HepG2 (cell line): ENCODE data around the gene DDX24. TPM values are rescaled to one million over a fixed set of nuclear protein-coding genes. Genes with fewer than 3 reads are reported as not detected.

ENCODE experiments used
- ATAC-seq: fragments of 200-7000 bp; cut with Tn5 transposase; 3 replicates; pipeline ENCODE4 v1.9.1; 2020; ENCODE audit warnings: mild to moderate bottlenecking, moderate library complexity
- BruUV-seq: library from RNA; stranded (reverse); fragments of 400-500 nt; replicated peaks from 2 replicates; lab custom pipeline; 2021; lab: Mats Ljungman, UMichigan
- CTCF ChIA-PET: fragments of 300-600 bp; formaldehyde crosslinking; extraction: SDS; loops from one replicate; lab custom pipeline; 2021; ENCODE audit warnings: low total read pairs, inconsistent platforms, low intra/inter-chr PET ratio; lab: Yijun Ruan, JAX
- POLR2A ChIA-PET: fragments of 350-600 bp; sonication (Branson Sonifier 250); formaldehyde crosslinking; loops from one replicate; lab custom pipeline; 2020; ENCODE audit warnings: antibody characterized with exemption, inconsistent platforms; lab: Yijun Ruan, JAX
- DNase-seq: peaks from one replicate; pipeline ENCODE4 v3.0.0-alpha.2; 2015; ENCODE audit warnings: low spot score
- FAIRE-seq: peaks from 3 replicates; lab custom pipeline; 2011; peaks lifted over from hg19 to GRCh38; lab: Jason Lieb, UNC
- H2AFZ ChIP-seq: one replicate; pipeline ENCODE4 v1.6.1; 2011; ENCODE audit warnings: low read length, inconsistent platforms
- H3K27ac ChIP-seq: fragments of 300-600 bp; 3 replicates; pipeline ENCODE4 v1.8.0; 2011; ENCODE audit warnings: mixed run types, mild to moderate bottlenecking, mixed read lengths, low read length, inconsistent platforms; ENCODE audit not compliant: insufficient read depth; ENCODE audit errors: extremely low read length
- H3K27me3 ChIP-seq, 2 experiments: fragments of 200-600 bp in 1 of 2; 2 replicates in 1 of 2; 3 replicates in 1 of 2; pipeline versions ENCODE4 v1.6.0 to v1.8.0; 2011; ENCODE audit warnings: low read length in 2 of 2, mild to moderate bottlenecking in 2 of 2, moderate library complexity in 2 of 2, inconsistent platforms in 1 of 2; ENCODE audit not compliant: insufficient read depth in 2 of 2, control insufficient read depth in 1 of 2
- H3K36me3 ChIP-seq, 2 experiments: fragments of 200-600 bp in 1 of 2; replicated peaks in 1 of 2; 2 replicates in 1 of 2; 3 replicates in 1 of 2; pipeline versions ENCODE4 v1.5.1 to v1.8.0; 2011; ENCODE audit warnings: low read length in 2 of 2, inconsistent platforms in 1 of 2; ENCODE audit not compliant: insufficient read depth in 2 of 2, control insufficient read depth in 1 of 2
- H3K4me1 ChIP-seq: 2 replicates; pipeline ENCODE4 v1.5.1; 2012; ENCODE audit warnings: low read length, inconsistent platforms; ENCODE audit not compliant: insufficient read depth
- H3K4me2 ChIP-seq: 2 replicates; pipeline ENCODE4 v1.6.0; 2011; ENCODE audit warnings: low read depth, low read length, inconsistent platforms
- H3K4me3 ChIP-seq, 3 experiments: fragments of 200-600 bp in 1 of 3; sonication (generic), shearing (Covaris generic) in 1 of 3; replicated peaks in 1 of 3; 2 replicates each; pipeline ENCODE4 v1.5.1; 2011 to 2016; ENCODE audit warnings: low read length in 3 of 3, inconsistent platforms in 2 of 3, low read depth in 2 of 3, mild to moderate bottlenecking in 2 of 3, control low read depth in 1 of 3, mixed read lengths in 1 of 3; ENCODE audit not compliant: insufficient read depth in 1 of 3
- H3K79me2 ChIP-seq: one replicate; pipeline ENCODE4 v1.6.1; 2011; ENCODE audit warnings: low read length, inconsistent platforms; ENCODE audit not compliant: insufficient read depth
- H3K9ac ChIP-seq: 2 replicates; pipeline ENCODE4 v1.6.0; 2011; ENCODE audit warnings: mild to moderate bottlenecking, low read depth, low read length, inconsistent platforms; ENCODE audit not compliant: insufficient read depth
- H3K9me3 ChIP-seq: 2 replicates; pipeline ENCODE4 v1.5.1; 2012; ENCODE audit warnings: mild to moderate bottlenecking, low read length
- H4K20me1 ChIP-seq: 2 replicates; pipeline ENCODE4 v1.6.0; 2011; ENCODE audit warnings: inconsistent platforms, mild to moderate bottlenecking, low read length, moderate library complexity; ENCODE audit not compliant: insufficient read depth
- ASH2L ChIP-seq: fragments of 300-600, 200-600 bp; sonication (generic); IDR thresholded peaks from 2 replicates; pipeline ENCODE4 v1.7.0; 2017; ENCODE audit warnings: low read depth, mild to moderate bottlenecking, moderate library complexity, mixed read lengths, low read length; ENCODE audit not compliant: insufficient read length
- CBX5 ChIP-seq: sonication (generic); formaldehyde crosslinking; IDR thresholded peaks from 2 replicates; pipeline ENCODE4 v1.4.0; 2020; ENCODE audit warnings: missing genetic modification reagents, borderline replicate concordance
- CHD4 ChIP-seq: fragments of 200-600 bp; sonication (generic); IDR thresholded peaks from 2 replicates; pipeline ENCODE4 v1.7.0; 2017; ENCODE audit warnings: mild to moderate bottlenecking, low read length, borderline replicate concordance
- ELF1 ChIP-seq: sonication (generic); formaldehyde crosslinking; IDR thresholded peaks from 2 replicates; pipeline ENCODE4 v1.4.0; 2020; ENCODE audit warnings: missing genetic modification reagents
- GATA4 ChIP-seq: sonication (generic); IDR thresholded peaks from 2 replicates; pipeline ENCODE4 v1.6.1; 2016; ENCODE audit warnings: antibody characterized with exemption, low read depth, borderline replicate concordance
- GFI1 ChIP-seq: sonication (generic); formaldehyde crosslinking; IDR thresholded peaks from 2 replicates; pipeline ENCODE4 v1.5.0; 2020; ENCODE audit warnings: missing genetic modification reagents, mild to moderate bottlenecking, borderline replicate concordance
- MEF2D ChIP-seq: sonication (generic); formaldehyde crosslinking; IDR thresholded peaks from 2 replicates; pipeline ENCODE4 v1.5.1; 2020; ENCODE audit warnings: mild to moderate bottlenecking, missing genetic modification reagents
- NCOA1 ChIP-seq: sonication (generic); formaldehyde crosslinking; IDR thresholded peaks from 2 replicates; pipeline ENCODE4 v1.9.0; 2021; ENCODE audit warnings: missing genetic modification reagents
- PHF5A ChIP-seq: IDR thresholded peaks from one replicate; pipeline ENCODE4 v1.6.1; 2018; ENCODE audit warnings: low read depth, missing genetic modification reagents; ENCODE audit not compliant: unreplicated experiment
- SNAPC4 ChIP-seq: sonication (generic); formaldehyde crosslinking; IDR thresholded peaks from 2 replicates; pipeline ENCODE4 v1.4.0; 2020; ENCODE audit warnings: mild to moderate bottlenecking, missing genetic modification reagents
- ZBTB42 ChIP-seq: sonication (generic); formaldehyde crosslinking; IDR thresholded peaks from 2 replicates; pipeline ENCODE4 v1.5.0; 2020; ENCODE audit warnings: mild to moderate bottlenecking, missing genetic modification reagents
- ZNF275 ChIP-seq: sonication (generic); formaldehyde crosslinking; IDR thresholded peaks from 2 replicates; pipeline ENCODE4 v1.8.0; 2022; ENCODE audit warnings: missing genetic modification reagents, mild to moderate bottlenecking, inconsistent platforms, borderline replicate concordance
- ZNF883 ChIP-seq: sonication (generic); formaldehyde crosslinking; IDR thresholded peaks from 2 replicates; pipeline ENCODE4 v1.5.1; 2020; ENCODE audit warnings: mild to moderate bottlenecking, missing genetic modification reagents; ENCODE audit errors: not compliant biosample characterization
- WGBS: methylation state at CpG from one replicate; pipeline ENCODE4 v1.1.6; 2017; ENCODE audit warnings: low lambda C conversion rate; 5-methylcytosine and 5-hydroxymethylcytosine counted together
- in situ Hi-C: cut with HindIII; loops from 2 replicates; pipeline ENCODE4 v1.10.0; 2017; ENCODE audit warnings: low pct_unique_long_range_greater_than_20kb; ENCODE audit not compliant: extremely low pct_ligation_motif_present
- intact Hi-C: fragments of 100-400 bp; cut with micrococcal nuclease; formaldehyde crosslinking; loops from one replicate; pipeline ENCODE4 v1.10.0; 2022; ENCODE audit not compliant: unreplicated experiment
- polyA plus RNA-seq, 8 experiments: library from polyadenylated mRNA; depleted of rRNA in 3 of 8; stranded (reverse) in 7 of 8; unstranded in 1 of 8; fragments of >200 nt; fragmentation: Illumina TruSeq in 4 of 8; extraction: Trizol in 4 of 8; gene quantifications; 2 replicates each; pipeline versions ENCODE4 v1.2.1 to v1.2.3, GENCODE V29; 2011 to 2016; ENCODE audit warnings: low read depth in 4 of 8, missing spikeins in 1 of 8, mixed read lengths in 1 of 8; ENCODE audit not compliant: insufficient read depth in 1 of 8
- total RNA-seq, 5 experiments: library from RNA; depleted of rRNA; stranded (reverse); fragments of >200 nt; fragmentation: Illumina TruSeq; extraction: Trizol; gene quantifications; 2 replicates each; pipeline ENCODE4 v1.2.3, GENCODE V29; 2016; ENCODE audit warnings: low read depth in 1 of 5
- TF ChIP-seq, protein P1 (sequence below): sonication (generic); formaldehyde crosslinking; conservative IDR thresholded peaks from 2 replicates; pipeline ENCODE4 v1.8.0; 2022; ENCODE audit warnings: mild to moderate bottlenecking, moderate library complexity, missing genetic modification reagents
- TF ChIP-seq, protein P2 (sequence below): sonication (generic); formaldehyde crosslinking; IDR thresholded peaks from 2 replicates; pipeline ENCODE4 v1.4.0; 2020; ENCODE audit warnings: mild to moderate bottlenecking, missing genetic modification reagents

Gene DDX24
- total and polyA plus RNA-seq, 2 of the 13 experiments (the other 11 are each of a cell fraction or from before 2014, with no cell fraction given): 67.3 to 149 TPM

DNA sequence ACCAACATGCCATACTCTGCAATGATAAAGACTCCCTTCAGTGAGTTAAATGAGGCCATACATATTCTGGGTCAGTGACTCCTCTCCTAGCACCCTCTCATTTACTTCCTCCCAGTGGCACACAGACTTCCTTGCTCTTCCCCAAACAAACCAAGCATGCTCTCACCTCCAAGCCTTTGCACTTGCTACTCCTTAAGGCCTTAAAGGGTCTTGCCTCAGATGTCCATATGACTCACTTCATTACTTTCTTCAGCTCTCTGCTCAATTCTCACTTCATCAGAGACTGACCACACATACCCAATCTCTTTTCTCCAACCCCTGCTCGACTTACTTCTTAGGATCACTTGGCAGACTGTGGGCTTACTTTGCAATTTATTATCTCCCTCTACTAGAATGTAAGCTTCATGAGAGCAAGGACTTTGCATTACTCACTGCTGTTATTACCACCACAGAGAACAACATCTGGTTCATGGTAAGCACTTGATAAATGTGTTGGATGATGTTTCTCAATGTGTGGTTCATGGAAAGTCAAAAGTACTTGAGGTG is 22.8 kb downstream of the DDX24 start:
- CTCF ChIA-PET: no interaction called here
- H4K20me1 ChIP-seq: no peaks in the 10 kb centered on the region
- intact Hi-C loops: no loop called here
- H3K36me3 ChIP-seq: peaks cover 28 to 71% of the 10 kb centered on the region in 2 experiments
- H2AFZ ChIP-seq: no peak overlapping the region
- peaks cover 28% of the 10 kb centered on the region for H3K79me2 ChIP-seq
- POLR2A ChIA-PET: interaction anchor here (0.8 to 1.9 kb wide), 5 partner anchors 16 to 100 kb away, joined by 3 to 7 read pairs (median 4); partner anchors contain the start of genes DDX24 and IFI27L1
- in situ Hi-C loops: loop anchor here (10.0 kb wide), 1 partner anchor 247 kb away; no protein-coding TSS in a partner anchor
- WGBS: 15% methylated on average over 1 of the region's 1 CpG
- H3K9ac ChIP-seq: peak overlapping the region; percentile 71
- H3K4me1 ChIP-seq: peaks cover 46% of the 10 kb centered on the region
- peak overlapping the region; percentile 92 for H3K27ac ChIP-seq
- H3K9me3 ChIP-seq: no peaks in the 10 kb centered on the region
- H3K4me2 ChIP-seq: peak overlapping the region; percentile 65
- DNase-seq: no peak
- BruUV-seq: no TSS peak
- ATAC-seq: peak; percentile 51
- no peak for FAIRE-seq
- no peaks in the 10 kb centered on the region for H3K27me3 ChIP-seq
- peak overlapping the region in 1 of 3 experiments; percentile 15; a peak in 1 of 6 replicates for H3K4me3 ChIP-seq
- TF ChIP-seq CHD4 (0 out of 2 replicates have a peak, but pooled peaks have one; percentile 10), ZNF883 (CRISPR knock-in tag) (no peak), MEF2D (CRISPR knock-in tag) (0 out of 2 replicates have a peak, but pooled peaks have one; percentile 21), GFI1 (CRISPR knock-in tag) (no peak), ZNF275 (CRISPR knock-in tag) (peak; percentile 37; the same call in 1 of the 2 replicates), ASH2L (peak; percentile 36), ELF1 (CRISPR knock-in tag) (no peak), GATA4 (no peak), NCOA1 (CRISPR knock-in tag) (no peak), SNAPC4 (CRISPR knock-in tag) (peak; percentile 72; the same call in 1 of the 2 replicates), ZBTB42 (no peak), CBX5 (CRISPR knock-in tag) (no peak), PHF5A (CRISPR knock-in tag) (peak; percentile 37)
- TF ChIP-seq, protein P1, sequence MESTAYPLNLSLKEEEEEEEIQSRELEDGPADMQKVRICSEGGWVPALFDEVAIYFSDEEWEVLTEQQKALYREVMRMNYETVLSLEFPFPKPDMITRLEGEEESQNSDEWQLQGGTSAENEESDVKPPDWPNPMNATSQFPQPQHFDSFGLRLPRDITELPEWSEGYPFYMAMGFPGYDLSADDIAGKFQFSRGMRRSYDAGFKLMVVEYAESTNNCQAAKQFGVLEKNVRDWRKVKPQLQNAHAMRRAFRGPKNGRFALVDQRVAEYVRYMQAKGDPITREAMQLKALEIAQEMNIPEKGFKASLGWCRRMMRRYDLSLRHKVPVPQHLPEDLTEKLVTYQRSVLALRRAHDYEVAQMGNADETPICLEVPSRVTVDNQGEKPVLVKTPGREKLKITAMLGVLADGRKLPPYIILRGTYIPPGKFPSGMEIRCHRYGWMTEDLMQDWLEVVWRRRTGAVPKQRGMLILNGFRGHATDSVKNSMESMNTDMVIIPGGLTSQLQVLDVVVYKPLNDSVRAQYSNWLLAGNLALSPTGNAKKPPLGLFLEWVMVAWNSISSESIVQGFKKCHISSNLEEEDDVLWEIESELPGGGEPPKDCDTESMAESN: peak; percentile 62; the same call in 1 of the 2 replicates
- TF ChIP-seq, protein P2, sequence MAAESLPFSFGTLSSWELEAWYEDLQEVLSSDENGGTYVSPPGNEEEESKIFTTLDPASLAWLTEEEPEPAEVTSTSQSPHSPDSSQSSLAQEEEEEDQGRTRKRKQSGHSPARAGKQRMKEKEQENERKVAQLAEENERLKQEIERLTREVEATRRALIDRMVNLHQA (CRISPR knock-in tag): no peak
